Left lung (tissue), 10 donors: ENCODE data around the gene MICAL3. TPM values are rescaled to one million over a fixed set of nuclear protein-coding genes. Genes with fewer than 3 reads are reported as not detected.

Experiments used
- ATAC-seq: fragments of 200-7000 bp; cut with Tn5 transposase; one replicate; pipeline ENCODE4 v1.9.1; 2020; ENCODE audit warnings: moderate library complexity
- DNase-seq, 4 donors: peaks; one replicate each; pipeline ENCODE4 v3.0.0-alpha.2; 2013 to 2020
- H3K27ac ChIP-seq, 2 donors: fragments of 200-600 bp; sonication (generic) in 1 of 2; one replicate each; pipeline versions ENCODE4 v1.5.0 to v1.8.0; 2020 to 2021
- H3K27me3 ChIP-seq, 2 donors: fragments of 200-600 bp; sonication (generic) in 1 of 2; one replicate each; pipeline versions ENCODE4 v1.5.0 to v1.8.0; 2020 to 2021
- H3K36me3 ChIP-seq, 2 donors: fragments of 200-600 bp; sonication (generic) in 1 of 2; one replicate each; pipeline versions ENCODE4 v1.5.0 to v1.8.0; 2020 to 2021
- H3K4me1 ChIP-seq, 2 donors: fragments of 200-600 bp; one replicate each; pipeline ENCODE4 v1.8.0; 2021
- H3K4me3 ChIP-seq, 2 donors: fragments of 200-600 bp; sonication (generic) in 1 of 2; one replicate each; pipeline versions ENCODE4 v1.5.0 to v1.8.0; 2020 to 2021; ENCODE audit warnings: mild to moderate bottlenecking in 1 of 2
- H3K9me3 ChIP-seq, 2 donors: fragments of 200-600 bp; sonication (generic) in 1 of 2; one replicate each; pipeline versions ENCODE4 v1.5.0 to v1.8.0; 2020 to 2021
- CTCF ChIP-seq, 2 donors: fragments of 200-600 bp; sonication (generic) in 1 of 2; IDR thresholded peaks; one replicate each; pipeline versions ENCODE4 v1.5.0 to v1.8.0; 2021; ENCODE audit warnings: antibody characterized with exemption in 2 of 2
- intact Hi-C, 2 donors: fragments of 100-400 bp; cut with DNase I; formaldehyde crosslinking; loops; one replicate each; pipeline versions ENCODE4 v1.11.2 to v1.14.2; 2022
- polyA plus RNA-seq, 6 donors: library from polyadenylated mRNA; unstranded; fragments of 120-200 nt; gene quantifications; one replicate each; pipeline ENCODE4 v1.2.1, GENCODE V29; 2013; ENCODE audit not compliant: insufficient read length in 6 of 6
- total RNA-seq, 2 donors: library from RNA; stranded (reverse); fragmentation: NEBNext Ultra II Directional; extraction: Animal tissue kit (Norgen Biotek cat#: 25700); gene quantifications; one replicate each; pipeline ENCODE4 v1.2.1, GENCODE V29; 2021
- donor health status: DM: no; HTN: yes; CAD: no.
- donor health status: DM: no; HTN: no; CAD: no.

The MICAL3 gene
- total and polyA plus RNA-seq, 8 donors, result 24.9 to 64.8 (median 56.2) TPM

- TF ChIP-seq CTCF (IDR thresholded peaks at IDR 0.05), result no peak
- Histone ChIP-seq H3K9me3 (no peaks in the 10 kb centered on the region), H3K4me3 (no peak overlapping the region), H3K27me3 (no peaks in the 10 kb centered on the region), H3K27ac (no peak overlapping the region), H3K4me1 (no peaks in the 10 kb centered on the region), H3K36me3 (no peaks in the 10 kb centered on the region)
- ATAC-seq (no peak), DNase-seq (no peak)
- intact Hi-C loops, result no loop called here
Measured at GRCh38 chr22:18034076-18034475, 9.7 kb upstream of the MICAL3 start.

GRCh38 chr22:18033204-18033998 is 9.0 kb upstream of the MICAL3 start:
- ATAC-seq, result no peak
- no peaks in the 10 kb centered on the region for H3K36me3 ChIP-seq
- no peaks in the 10 kb centered on the region for H3K4me1 ChIP-seq
- intact Hi-C loops, result no loop called here
- H3K27ac ChIP-seq, result no peak overlapping the region
- H3K27me3 ChIP-seq, result peaks cover 0 to 5% of the 10 kb centered on the region in 2 donors
- no peak for DNase-seq
- no peak for TF ChIP-seq CTCF (IDR thresholded peaks at IDR 0.05)
- no peak overlapping the region for H3K4me3 ChIP-seq
- H3K9me3 ChIP-seq, result no peaks in the 10 kb centered on the region

GRCh38 chr22:18032455-18033101 is 8.2 kb upstream of the MICAL3 start:
- no peak for TF ChIP-seq CTCF (IDR thresholded peaks at IDR 0.05)
- Histone ChIP-seq H3K4me1 (no peaks in the 10 kb centered on the region), H3K9me3 (no peaks in the 10 kb centered on the region), H3K4me3 (no peak overlapping the region), H3K36me3 (no peaks in the 10 kb centered on the region), H3K27ac (no peak overlapping the region), H3K27me3 (peaks cover 0 to 12% of the 10 kb centered on the region in 2 donors)
- no peak for DNase-seq
- intact Hi-C loops, result no loop called here
- ATAC-seq, result no peak

- Histone ChIP-seq H3K27ac (no peak overlapping the region), H3K36me3 (no peaks in the 10 kb centered on the region), H3K27me3 (peaks cover 0 to 19% of the 10 kb centered on the region in 2 donors), H3K4me1 (no peaks in the 10 kb centered on the region), H3K9me3 (no peaks in the 10 kb centered on the region), H3K4me3 (no peak overlapping the region)
- TF ChIP-seq CTCF (IDR thresholded peaks at IDR 0.05), result no peak
- ATAC-seq, result peak; percentile 41
- intact Hi-C loops, result no loop called here
- DNase-seq, result no peak
Measured at GRCh38 chr22:18031695-18032454, 7.5 kb upstream of the MICAL3 start.
